HG03066 (cell line): ENCODE measurements around the gene HOXD4.

Source experiments
- ATAC-seq: cut with Tn5 transposase; IDR thresholded peaks from one replicate; pipeline ENCODE4 v1.9.1; 2021; ENCODE audit warnings: low read depth; ENCODE audit not compliant: unreplicated experiment

The HOXD4 gene

GRCh38 chr2:176167398-176167797 lies 16.0 kb downstream of the HOXD4 start:
- no peak for ATAC-seq

- ATAC-seq = no peak
These were observed 17.8 kb downstream of the HOXD4 start for GRCh38 chr2:176169181-176169580.

- ATAC-seq = no peak
These were observed 18.4 kb downstream of the HOXD4 start for GRCh38 chr2:176169711-176170110.

GRCh38 chr2:176170602-176171305 lies 19.4 kb downstream of the HOXD4 start:
- no peak for ATAC-seq

- no peak for ATAC-seq
These were observed 20.1 kb downstream of the HOXD4 start for GRCh38 chr2:176171351-176172006.

GRCh38 chr2:176172007-176172894 lies 20.9 kb downstream of the HOXD4 start:
- ATAC-seq = no peak

GRCh38 chr2:176172895-176173566 lies 21.7 kb downstream of the HOXD4 start:
- no peak for ATAC-seq

GRCh38 chr2:176173567-176174381 lies 22.4 kb downstream of the HOXD4 start:
- no peak for ATAC-seq

- ATAC-seq = no peak
These were observed 23.1 kb downstream of the HOXD4 start for GRCh38 chr2:176174382-176174823.

GRCh38 chr2:176174824-176175708 lies 23.7 kb downstream of the HOXD4 start:
- no peak for ATAC-seq

- no peak for ATAC-seq
These were observed 24.6 kb downstream of the HOXD4 start for GRCh38 chr2:176175709-176176607.

- no peak for ATAC-seq
These were observed 26.3 kb downstream of the HOXD4 start for GRCh38 chr2:176177580-176178037.

- ATAC-seq = no peak
These were observed 26.8 kb downstream of the HOXD4 start for GRCh38 chr2:176178038-176178756.

GRCh38 chr2:176178757-176179295 lies 27.5 kb downstream of the HOXD4 start:
- ATAC-seq = no peak

GRCh38 chr2:176181551-176181950 lies 30.2 kb downstream of the HOXD4 start:
- no peak for ATAC-seq

GRCh38 chr2:176182671-176183070 lies 31.3 kb downstream of the HOXD4 start:
- ATAC-seq = no peak

- ATAC-seq = no peak
These were observed 33.4 kb downstream of the HOXD4 start for GRCh38 chr2:176184749-176185148.
